NB4 (cell line): ENCODE data around the gene SAMD10.

Experiments used
- CTCF ChIP-seq: IDR thresholded peaks from one replicate; pipeline ENCODE4 v1.5.1; 2012; ENCODE audit warnings: low read depth, low read length
- MAX ChIP-seq: IDR thresholded peaks from 2 replicates; pipeline ENCODE4 v1.6.1; 2011; ENCODE audit warnings: low read depth, low read length

GRCh38 chr20:63968136-63968927, 11.1 kb downstream of the SAMD10 start:
- TF ChIP-seq MAX, result no peak
- no peak for TF ChIP-seq CTCF
